ENCODE measurements around the gene TOP1. TPM values are rescaled to one million over a fixed set of nuclear protein-coding genes. Genes with fewer than 3 reads are reported as not detected.

Gene TOP1
- total RNA-seq, 1 donor from 2014 or later, result 90.8 TPM

GRCh38 chr20:41004531-41005360 lies 23.9 kb upstream of the TOP1 start:
- no peak for TF ChIP-seq CTCF (IDR thresholded peaks at IDR 0.05; ENCODE audit: unreplicated experiment)
- Mint-ChIP-seq H3K9me3 (ENCODE audit: low read depth) (no peaks in the 10 kb centered on the region), H3K4me3 (ENCODE audit: low read depth) (no peak overlapping the region), H3K4me1 (ENCODE audit: low read depth) (peaks cover 6% of the 10 kb centered on the region), H3K27me3 (peaks cover 5% of the 10 kb centered on the region), H3K36me3 (ENCODE audit: insufficient read depth) (peaks cover 2% of the 10 kb centered on the region), H3K27ac (no peak overlapping the region)
- DNase-seq (ENCODE audit: low spot score, unreplicated experiment), result no peak

GRCh38 chr20:41005361-41005729 lies 23.3 kb upstream of the TOP1 start:
- no peaks in the 10 kb centered on the region for H3K9me3 Mint-ChIP-seq (ENCODE audit: low read depth)

GRCh38 chr20:41006126-41006935 lies 22.3 kb upstream of the TOP1 start:
- no peak overlapping the region for H3K4me3 Mint-ChIP-seq (ENCODE audit: low read depth)
- no peaks in the 10 kb centered on the region for H3K9me3 Mint-ChIP-seq (ENCODE audit: low read depth)
- H3K4me1 Mint-ChIP-seq (ENCODE audit: low read depth), result peaks cover 6% of the 10 kb centered on the region
- no peak for TF ChIP-seq CTCF (IDR thresholded peaks at IDR 0.05; ENCODE audit: unreplicated experiment)
- no peak overlapping the region for H3K27ac Mint-ChIP-seq
- DNase-seq (ENCODE audit: low spot score, unreplicated experiment), result no peak
- H3K27me3 Mint-ChIP-seq, result peaks cover 5% of the 10 kb centered on the region
- H3K36me3 Mint-ChIP-seq (ENCODE audit: insufficient read depth), result peaks cover 2% of the 10 kb centered on the region

More at GRCh38 chr20:41005361-41005729, 23.3 kb upstream of the TOP1 start:
- no peak overlapping the region for H3K4me3 Mint-ChIP-seq (ENCODE audit: low read depth)
- no peak for DNase-seq (ENCODE audit: low spot score, unreplicated experiment)
- H3K36me3 Mint-ChIP-seq (ENCODE audit: insufficient read depth), result peaks cover 2% of the 10 kb centered on the region
- no peak overlapping the region for H3K27ac Mint-ChIP-seq
- H3K4me1 Mint-ChIP-seq (ENCODE audit: low read depth), result peaks cover 6% of the 10 kb centered on the region
- no peak for TF ChIP-seq CTCF (IDR thresholded peaks at IDR 0.05; ENCODE audit: unreplicated experiment)
- peaks cover 5% of the 10 kb centered on the region for H3K27me3 Mint-ChIP-seq

- no peak overlapping the region for H3K4me3 Mint-ChIP-seq (ENCODE audit: low read depth)
- TF ChIP-seq CTCF (IDR thresholded peaks at IDR 0.05; ENCODE audit: unreplicated experiment), result no peak
- DNase-seq (ENCODE audit: low spot score, unreplicated experiment), result no peak
- no peak overlapping the region for H3K27ac Mint-ChIP-seq
- H3K4me1 Mint-ChIP-seq (ENCODE audit: low read depth), result peaks cover 6% of the 10 kb centered on the region
- H3K9me3 Mint-ChIP-seq (ENCODE audit: low read depth), result no peaks in the 10 kb centered on the region
- peaks cover 2% of the 10 kb centered on the region for H3K36me3 Mint-ChIP-seq (ENCODE audit: insufficient read depth)
- peaks cover 5% of the 10 kb centered on the region for H3K27me3 Mint-ChIP-seq
These were observed 21.6 kb upstream of the TOP1 start for GRCh38 chr20:41006936-41007474.

GRCh38 chr20:41007481-41007880 lies 21.1 kb upstream of the TOP1 start:
- DNase-seq (ENCODE audit: low spot score, unreplicated experiment), result no peak
- peaks cover 5% of the 10 kb centered on the region for H3K27me3 Mint-ChIP-seq
- no peak overlapping the region for H3K27ac Mint-ChIP-seq
- no peaks in the 10 kb centered on the region for H3K9me3 Mint-ChIP-seq (ENCODE audit: low read depth)
- H3K4me3 Mint-ChIP-seq (ENCODE audit: low read depth), result no peak overlapping the region
- peaks cover 2% of the 10 kb centered on the region for H3K36me3 Mint-ChIP-seq (ENCODE audit: insufficient read depth)
- H3K4me1 Mint-ChIP-seq (ENCODE audit: low read depth), result peaks cover 6% of the 10 kb centered on the region
- TF ChIP-seq CTCF (IDR thresholded peaks at IDR 0.05; ENCODE audit: unreplicated experiment), result no peak

All from progenitor cell of endocrine pancreas (in vitro differentiated cells).